T47D (cell line): ENCODE data around the gene PROKR1.
"Not testable (repeated sequence)": the region's sequence is repeated elsewhere in the genome, so short reads cannot be mapped to it uniquely, and the experiment has no call there.

Experiments used
- DNase-seq, 2 experiments: peaks; one replicate each; pipeline versions ENCODE4 v3.0.0 to v3.0.0-alpha.2; 2011 to 2012; ENCODE audit warnings: low read depth in 1 of 2, low spot score in 1 of 2
- JUND ChIP-seq: IDR thresholded peaks from 2 replicates; pipeline ENCODE4 v1.6.1; 2012; ENCODE audit warnings: low read depth
- in situ Hi-C: cut with HindIII; loops from 2 replicates; pipeline ENCODE4 v1.10.0; 2016; ENCODE audit warnings: low sequenced_read_pairs, low pct_unique_long_range_greater_than_20kb

The PROKR1 gene

GRCh38 chr2:68663371-68664156 is 20.2 kb downstream of the PROKR1 start:
- TF ChIP-seq JUND = no peak
- no peak for DNase-seq
- in situ Hi-C loops = no loop called here

- DNase-seq = no peak
- in situ Hi-C loops = no loop called here
- TF ChIP-seq JUND = no peak
These were observed 24.0 kb downstream of the PROKR1 start for GRCh38 chr2:68667371-68667770.

- no peak for TF ChIP-seq JUND
- in situ Hi-C loops = no loop called here
- no peak for DNase-seq
These were observed 26.3 kb downstream of the PROKR1 start for GRCh38 chr2:68669651-68670050.

GRCh38 chr2:68671961-68672360 is 28.6 kb downstream of the PROKR1 start:
- no peak for DNase-seq
- in situ Hi-C loops = no loop called here
- TF ChIP-seq JUND = no peak

GRCh38 chr2:68673631-68674030 is 30.3 kb downstream of the PROKR1 start:
- in situ Hi-C loops = no loop called here
- no peak for DNase-seq
- no peak for TF ChIP-seq JUND

GRCh38 chr2:68675470-68675869 is 32.1 kb downstream of the PROKR1 start:
- no peak for TF ChIP-seq JUND
- DNase-seq = no peak
- in situ Hi-C loops = no loop called here

GRCh38 chr2:68677837-68678236 is 34.5 kb downstream of the PROKR1 start:
- in situ Hi-C loops, DNase-seq: not testable (repeated sequence)

GRCh38 chr2:68679166-68679916 is 36.0 kb downstream of the PROKR1 start:
- DNase-seq, in situ Hi-C loops: not testable (repeated sequence)

GRCh38 chr2:68679917-68680267 is 36.5 kb downstream of the PROKR1 start:
- DNase-seq, in situ Hi-C loops: not testable (repeated sequence)

GRCh38 chr2:68684197-68684596 is 40.8 kb downstream of the PROKR1 start:
- no peak for TF ChIP-seq JUND
- in situ Hi-C loops = no loop called here
- DNase-seq = no peak

- TF ChIP-seq JUND = no peak
- in situ Hi-C loops = no loop called here
- no peak for DNase-seq
These were observed 42.8 kb downstream of the PROKR1 start for GRCh38 chr2:68686178-68686577.

- in situ Hi-C loops = no loop called here
- DNase-seq = no peak
- no peak for TF ChIP-seq JUND
These were observed 43.6 kb downstream of the PROKR1 start for GRCh38 chr2:68687018-68687417.
